ENCODE data around the gene ZBTB21.

Gene ZBTB21

GRCh38 chr21:41985662-41986416 is 24.3 kb downstream of the ZBTB21 start:
- no peak for DNase-seq

GRCh38 chr21:41983229-41983628 is 26.9 kb downstream of the ZBTB21 start:
- no peak for DNase-seq

- no peak for DNase-seq
Observed at GRCh38 chr21:41980561-41980960, 29.6 kb downstream of the ZBTB21 start.

GRCh38 chr21:41979751-41980369 is 30.3 kb downstream of the ZBTB21 start:
- DNase-seq, result no peak

- DNase-seq, result no peak
Observed at GRCh38 chr21:41979335-41979734, 30.8 kb downstream of the ZBTB21 start.

- DNase-seq, result no peak
Observed at GRCh38 chr21:41977034-41977950, 32.9 kb downstream of the ZBTB21 start.

- DNase-seq, result no peak
Observed at GRCh38 chr21:41976611-41977010, 33.5 kb downstream of the ZBTB21 start.

GRCh38 chr21:41975391-41976272 is 34.5 kb downstream of the ZBTB21 start:
- no peak for DNase-seq

- DNase-seq, result no peak
Observed at GRCh38 chr21:41974752-41975053, 35.5 kb downstream of the ZBTB21 start.

- no peak for DNase-seq
Observed at GRCh38 chr21:41973861-41974751, 36.1 kb downstream of the ZBTB21 start.

GRCh38 chr21:41973427-41973831 is 36.7 kb downstream of the ZBTB21 start:
- DNase-seq, result no peak

- no peak for DNase-seq
Observed at GRCh38 chr21:41972511-41973205, 37.5 kb downstream of the ZBTB21 start.

- no peak for DNase-seq
Observed at GRCh38 chr21:41971891-41972290, 38.3 kb downstream of the ZBTB21 start.

- no peak for DNase-seq
Observed at GRCh38 chr21:41970751-41971653, 39.2 kb downstream of the ZBTB21 start.

- no peak for DNase-seq
Observed at GRCh38 chr21:41970106-41970391, 40.1 kb downstream of the ZBTB21 start.

GRCh38 chr21:41967708-41968107 is 42.5 kb downstream of the ZBTB21 start:
- no peak for DNase-seq

- no peak for DNase-seq
Observed at GRCh38 chr21:41966872-41967621, 43.1 kb downstream of the ZBTB21 start.

GRCh38 chr21:41966041-41966833 is 43.9 kb downstream of the ZBTB21 start:
- DNase-seq, result no peak

All from activated CD4-positive, alpha-beta T cell treated with anti-CD3 and anti-CD28 coated beads, Interleukin-2, Interleukin-6, amounts not matched to agents 100 ng/mL and 50 ng/mL, durations not matched to agents 16 hours and 8 hours (primary cell).